WTC11 (cell line): ENCODE data around the gene GRIA4. TPM values are rescaled to one million over a fixed set of nuclear protein-coding genes. Genes with fewer than 3 reads are reported as not detected.

Experiments used
- ATAC-seq: fragments of 200-7000 bp; cut with Tn5 transposase; 2 replicates; pipeline ENCODE4 v1.10.0; 2021; ENCODE audit warnings: mild to moderate bottlenecking, moderate library complexity
- CTCF ChIA-PET: fragments of 300-600 bp; sonication (Branson Sonifier 250); formaldehyde crosslinking; loops from one replicate; lab custom pipeline; 2021; ENCODE audit warnings: antibody characterized with exemption; lab: Charles Lee
- POLR2A ChIA-PET: fragments of 350-600 bp; sonication (Branson Sonifier 250); formaldehyde crosslinking; loops from one replicate; lab custom pipeline; 2021; ENCODE audit warnings: antibody characterized with exemption; lab: Charles Lee
- DNase-seq: peaks from one replicate; pipeline ENCODE4 v3.0.0; 2021; ENCODE audit warnings: low spot score
- H3K27ac Mint-ChIP-seq: 2 replicates; pipeline ENCODE4 v1.8.0; 2021; ENCODE audit warnings: mixed read lengths
- H3K27me3 Mint-ChIP-seq: 2 replicates; pipeline ENCODE4 v1.8.0; 2021; ENCODE audit warnings: low read depth, mild to moderate bottlenecking, moderate library complexity, mixed read lengths
- H3K36me3 Mint-ChIP-seq: 2 replicates; pipeline ENCODE4 v1.8.0; 2021; ENCODE audit warnings: mixed read lengths
- H3K4me1 Mint-ChIP-seq: 2 replicates; pipeline ENCODE4 v1.8.0; 2022; ENCODE audit warnings: mixed read lengths
- H3K4me3 Mint-ChIP-seq: 2 replicates; pipeline ENCODE4 v1.8.0; 2021; ENCODE audit warnings: mild to moderate bottlenecking, moderate library complexity, mixed read lengths
- H3K9me3 Mint-ChIP-seq: 2 replicates; pipeline ENCODE4 v1.8.0; 2021; ENCODE audit warnings: mixed read lengths
- AR ChIP-seq: fragments of 250-450 bp; sonication (Bioruptor Pico); IDR thresholded peaks from 2 replicates; pipeline ENCODE4 v1.9.0; 2021; ENCODE audit warnings: mild to moderate bottlenecking
- ERG ChIP-seq: fragments of 250-450 bp; sonication (Bioruptor Pico); IDR thresholded peaks from 2 replicates; pipeline ENCODE4 v1.8.0; 2021; ENCODE audit warnings: mild to moderate bottlenecking
- ETV6 ChIP-seq: sonication (generic); formaldehyde crosslinking; IDR thresholded peaks from 2 replicates; pipeline ENCODE4 v1.8.1; 2022; ENCODE audit warnings: mild to moderate bottlenecking, missing genetic modification reagents
- NFATC4 ChIP-seq: fragments of 250-450 bp; sonication (Bioruptor Pico); IDR thresholded peaks from 2 replicates; pipeline ENCODE4 v1.9.0; 2021; ENCODE audit warnings: mild to moderate bottlenecking
- RELA ChIP-seq: sonication (generic); formaldehyde crosslinking; IDR thresholded peaks from 2 replicates; pipeline ENCODE4 v1.8.1; 2022; ENCODE audit warnings: missing genetic modification reagents, mild to moderate bottlenecking, borderline replicate concordance
- SMAD3 ChIP-seq: sonication (generic); formaldehyde crosslinking; IDR thresholded peaks from 2 replicates; pipeline ENCODE4 v1.8.0; 2022; ENCODE audit warnings: missing genetic modification reagents, mild to moderate bottlenecking, borderline replicate concordance
- USF1 ChIP-seq: sonication (generic); formaldehyde crosslinking; IDR thresholded peaks from 2 replicates; pipeline ENCODE4 v1.8.0; 2022; ENCODE audit warnings: mild to moderate bottlenecking, missing genetic modification reagents
- ZBTB21 ChIP-seq: sonication (generic); formaldehyde crosslinking; IDR thresholded peaks from 2 replicates; pipeline ENCODE4 v1.8.1; 2023; ENCODE audit warnings: mild to moderate bottlenecking, missing genetic modification reagents, borderline replicate concordance
- ZBTB43 ChIP-seq: sonication (generic); formaldehyde crosslinking; IDR thresholded peaks from 2 replicates; pipeline ENCODE4 v1.8.1; 2023; ENCODE audit warnings: mild to moderate bottlenecking, missing genetic modification reagents
- ZNF423 ChIP-seq: fragments of 250-450 bp; sonication (Bioruptor Pico); IDR thresholded peaks from 2 replicates; pipeline ENCODE4 v2.1.2; 2022; ENCODE audit warnings: mild to moderate bottlenecking, moderate library complexity
- ZNF512 ChIP-seq: sonication (generic); formaldehyde crosslinking; IDR thresholded peaks from 2 replicates; pipeline ENCODE4 v1.8.1; 2022; ENCODE audit warnings: missing genetic modification reagents, borderline replicate concordance
- ZNF532 ChIP-seq: fragments of 250-450 bp; sonication (Bioruptor Pico); IDR thresholded peaks from 2 replicates; pipeline ENCODE4 v1.9.0; 2021; ENCODE audit warnings: mild to moderate bottlenecking, borderline replicate concordance
- ZSCAN18 ChIP-seq: fragments of 250-450 bp; sonication (Bioruptor Pico); IDR thresholded peaks from 2 replicates; pipeline ENCODE4 v2.1.2; 2022; ENCODE audit warnings: mild to moderate bottlenecking, moderate library complexity
- total RNA-seq: library from RNA; stranded (reverse); gene quantifications from 3 replicates; pipeline ENCODE4 v1.2.3, GENCODE V29; 2021

The GRIA4 gene
- total RNA-seq, 1 experiment from 2014 or later: 11.4 TPM

- no peak for TF ChIP-seq ZNF532
- no peak for TF ChIP-seq ZNF512 (CRISPR knock-in tag)
- TF ChIP-seq SMAD3 (CRISPR knock-in tag): no peak
- no peak for TF ChIP-seq ERG (CRISPR knock-in tag)
- no peak for TF ChIP-seq AR (CRISPR knock-in tag)
Observed at GRCh38 chr11:105613183-105613582, 3.3 kb downstream of the GRIA4 start (continued).

- H3K4me3 Mint-ChIP-seq: no peak overlapping the region
- TF ChIP-seq ZSCAN18 (no peak), ZNF423 (CRISPR knock-in tag) (no peak), USF1 (CRISPR knock-in tag) (no peak), RELA (CRISPR knock-in tag) (no peak), ETV6 (CRISPR knock-in tag) (no peak), NFATC4 (CRISPR knock-in tag) (no peak), ZBTB43 (CRISPR knock-in tag) (no peak), ZBTB21 (CRISPR knock-in tag) (no peak)
- TF ChIP-seq, all 79 proteins: peak for 0
- peaks cover 8% of the 10 kb centered on the region for H3K4me1 Mint-ChIP-seq
- DNase-seq (no peak), ATAC-seq (no peak)
- ChIA-PET CTCF (no interaction called here), POLR2A (no interaction called here)
- H3K36me3 Mint-ChIP-seq: no peaks in the 10 kb centered on the region
- H3K9me3 Mint-ChIP-seq: no peaks in the 10 kb centered on the region
- H3K27me3 Mint-ChIP-seq: no peaks in the 10 kb centered on the region
- no peak overlapping the region for H3K27ac Mint-ChIP-seq
Observed at GRCh38 chr11:105618343-105618955, 8.6 kb downstream of the GRIA4 start.
